Psoas muscle (tissue), 8 donors: ENCODE data around the gene SNED1. TPM values are rescaled to one million over a fixed set of nuclear protein-coding genes. Genes with fewer than 3 reads are reported as not detected.

Experiments used
- ATAC-seq, 4 donors: fragments of 200-7000 bp; cut with Tn5 transposase; one replicate each; pipeline ENCODE4 v1.9.1; 2020; ENCODE audit warnings: moderate library complexity in 3 of 4, mild to moderate bottlenecking in 2 of 4
- DNase-seq, 2 donors: peaks; one replicate each; pipeline ENCODE4 v3.0.0-alpha.2; 2020
- H3K27ac ChIP-seq: fragments of 200-600 bp; one replicate; pipeline ENCODE4 v1.8.0; 2022
- H3K27me3 ChIP-seq, 3 donors: fragments of 200-600 bp in 1 of 3; one replicate each; pipeline versions ENCODE4 v1.6.1 to v1.8.0; 2013 to 2022; ENCODE audit warnings: low read length in 2 of 3, mild to moderate bottlenecking in 2 of 3, moderate library complexity in 1 of 3; ENCODE audit not compliant: insufficient read depth in 3 of 3
- H3K36me3 ChIP-seq, 2 donors: fragments of 200-600 bp in 1 of 2; one replicate each; pipeline versions ENCODE4 v1.6.1 to v1.8.0; 2013 to 2022; ENCODE audit warnings: low read depth in 1 of 2, mild to moderate bottlenecking in 1 of 2, moderate library complexity in 1 of 2; ENCODE audit not compliant: insufficient read depth in 1 of 2
- H3K4me1 ChIP-seq: fragments of 200-600 bp; one replicate; pipeline ENCODE4 v1.8.0; 2022
- H3K4me3 ChIP-seq: fragments of 200-600 bp; one replicate; pipeline ENCODE4 v1.8.0; 2022; ENCODE audit warnings: mild to moderate bottlenecking
- H3K9me3 ChIP-seq: fragments of 200-600 bp; one replicate; pipeline ENCODE4 v1.8.0; 2022
- CTCF ChIP-seq: fragments of 200-600 bp; IDR thresholded peaks from one replicate; pipeline ENCODE4 v1.8.0; 2022; ENCODE audit warnings: antibody characterized with exemption
- WGBS, 3 donors: extraction: QIAGEN DNeasy Blood & Tissue Kit; methylation state at CpG; one replicate each; pipeline versions ENCODE4 v1.1.6 to v1.1.7; 2013; 5-methylcytosine and 5-hydroxymethylcytosine counted together
- intact Hi-C, 2 donors: fragments of 100-400 bp; cut with DNase I; formaldehyde crosslinking; loops; one replicate each; pipeline versions ENCODE4 v1.11.0 to v1.14.2; 2022
- polyA plus RNA-seq, 3 donors: library from polyadenylated mRNA; stranded (reverse); fragments of 200-250 nt; gene quantifications; one replicate each; pipeline ENCODE4 v1.2.3, GENCODE V29; 2013
- total RNA-seq, 4 donors: library from RNA; stranded (reverse); fragmentation: NEBNext Ultra II Directional in 2 of 4; extraction: Animal tissue kit (Norgen Biotek cat#: 25700) in 2 of 4; gene quantifications; one replicate each; pipeline versions ENCODE4 v1.2.1 to v1.2.4, GENCODE V29; 2021 to 2023
- donor health status: healthy with polysubstance abuse.
- donor health status: DM: no; HTN: no; CAD: no; lungs with moderate emphysema.
- donor health status: Bipolar disorder and iron deficiency.
- donor health status: healthy.
- donor health status: DM: yes; HTN: yes; CAD: no.
- donor health status: DM: no; HTN: no; CAD: no.
- donor health status: DM: no; HTN: no; CAD: no.
- donor health status: DM: yes; HTN: yes; CAD: no.

Gene SNED1
- total and polyA plus RNA-seq, 7 donors = 7.8 to 36.9 (median 9.2) TPM

- DNase-seq = peak in 1 of 2 donors; percentile 39
- no peak for ATAC-seq
- no peak overlapping the region for H3K27ac ChIP-seq
- H3K9me3 ChIP-seq = no peaks in the 10 kb centered on the region
- no peak for TF ChIP-seq CTCF
- H3K36me3 ChIP-seq = no peaks in the 10 kb centered on the region
- WGBS, 3 donors = 91 to 93% (median 93%) methylated on average over 17 to 20 of the region's 20 CpGs
- no peak overlapping the region for H3K4me3 ChIP-seq
- intact Hi-C loops = no loop called here
- no peaks in the 10 kb centered on the region for H3K4me1 ChIP-seq
- no peaks in the 10 kb centered on the region for H3K27me3 ChIP-seq
These were observed 34.3 kb upstream of the SNED1 start for GRCh38 chr2:240963868-240964703.

DNA sequence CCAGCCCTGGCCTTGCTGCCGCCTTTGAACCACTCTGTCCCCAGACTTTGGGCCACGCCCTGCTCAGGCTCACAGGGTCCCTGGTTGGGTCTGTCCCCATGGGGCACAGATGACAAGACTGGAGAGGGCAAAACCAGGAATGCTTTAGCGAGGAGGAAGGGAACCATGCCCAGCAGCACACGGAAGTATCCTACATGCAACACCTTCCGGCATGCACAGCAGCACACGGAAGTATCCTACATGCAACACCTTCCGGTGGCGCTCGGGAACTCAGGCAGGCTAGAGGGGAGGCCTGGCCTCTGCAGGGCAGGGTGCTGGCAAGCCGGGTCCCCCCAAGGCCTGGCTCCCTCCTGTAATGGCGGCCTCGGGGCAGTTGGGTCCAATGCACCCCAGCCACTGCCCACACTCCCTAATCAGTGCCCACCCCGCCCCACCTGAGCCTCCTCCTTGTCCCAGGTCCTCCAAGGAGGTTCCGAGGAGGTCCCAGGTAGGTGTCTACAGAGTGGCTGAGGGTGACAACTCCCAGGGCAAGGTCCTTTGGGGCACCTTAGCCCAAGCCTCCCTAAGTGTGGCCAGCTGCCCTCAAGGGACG, 33.6 kb upstream of the SNED1 start:
- Histone ChIP-seq H3K27ac (no peak overlapping the region), H3K4me1 (no peaks in the 10 kb centered on the region), H3K4me3 (no peak overlapping the region), H3K27me3 (no peaks in the 10 kb centered on the region), H3K36me3 (no peaks in the 10 kb centered on the region), H3K9me3 (no peaks in the 10 kb centered on the region)
- WGBS, 3 donors = 96 to 99% (median 96%) methylated on average over 14 to 15 of the region's 15 CpGs
- peak in 1 of 2 donors; percentile 46 for DNase-seq
- no peak for ATAC-seq
- no peak for TF ChIP-seq CTCF
- intact Hi-C loops = no loop called here

- no peaks in the 10 kb centered on the region for H3K36me3 ChIP-seq
- H3K9me3 ChIP-seq = no peaks in the 10 kb centered on the region
- TF ChIP-seq CTCF = no peak
- no peak for ATAC-seq
- no peaks in the 10 kb centered on the region for H3K27me3 ChIP-seq
- peak; percentile 5 to 51 for DNase-seq
- 81 to 88% (median 83%) methylated on average over 21 to 22 of the region's 22 CpGs for WGBS, 3 donors
- H3K4me3 ChIP-seq = no peak overlapping the region
- intact Hi-C loops = no loop called here
- no peaks in the 10 kb centered on the region for H3K4me1 ChIP-seq
- H3K27ac ChIP-seq = no peak overlapping the region
These were observed 33.0 kb upstream of the SNED1 start for GRCh38 chr2:240965296-240965904.

GRCh38 chr2:240965905-240966456, 32.4 kb upstream of the SNED1 start:
- TF ChIP-seq CTCF = no peak
- H3K4me1 ChIP-seq = no peaks in the 10 kb centered on the region
- H3K4me3 ChIP-seq = no peak overlapping the region
- no peaks in the 10 kb centered on the region for H3K9me3 ChIP-seq
- intact Hi-C loops = no loop called here
- peaks cover 0 to 1% (median 0%) of the 10 kb centered on the region in 3 donors for H3K27me3 ChIP-seq
- 86 to 90% (median 89%) methylated on average over 24 to 28 of the region's 28 CpGs for WGBS, 3 donors
- peak; percentile 9 to 53 for DNase-seq
- H3K36me3 ChIP-seq = no peaks in the 10 kb centered on the region
- no peak for ATAC-seq
- H3K27ac ChIP-seq = no peak overlapping the region
